HAP-1 (cell line): Measurements from ENCODE around the gene IRF6.
A peak's percentile ranks its signal among the peaks of the same experiment; 100 is the strongest.

Source experiments
- DNase-seq, 2 experiments: peaks; one replicate each; pipeline ENCODE4 v3.0.0-alpha.2; 2016 to 2020; ENCODE audit warnings: low spot score in 2 of 2
- H3K27me3 ChIP-seq: fragments of 250-450 bp; sonication (Bioruptor Pico); 2 replicates; pipeline ENCODE4 v1.5.1; 2020; ENCODE audit warnings: low read depth, mild to moderate bottlenecking, moderate library complexity
- H3K36me3 ChIP-seq: fragments of 250-450 bp; sonication (Bioruptor Pico); replicated peaks from 2 replicates; pipeline ENCODE4 v1.5.1; 2020; ENCODE audit warnings: mild to moderate bottlenecking
- H3K4me1 ChIP-seq: fragments of 250-450 bp; sonication (Bioruptor Pico); 2 replicates; pipeline ENCODE4 v1.5.1; 2020; ENCODE audit warnings: mild to moderate bottlenecking
- H3K4me3 ChIP-seq: fragments of 250-450 bp; sonication (Bioruptor Pico); 2 replicates; pipeline ENCODE4 v1.5.1; 2020; ENCODE audit warnings: mild to moderate bottlenecking, moderate library complexity
- H3K9me3 ChIP-seq: fragments of 250-450 bp; sonication (Bioruptor Pico); 2 replicates; pipeline ENCODE4 v1.5.1; 2020; ENCODE audit warnings: mild to moderate bottlenecking, moderate library complexity
- in situ Hi-C: fragments of 300-500 bp; cut with MboI; formaldehyde crosslinking; loops from 3 replicates; pipeline ENCODE4 v1.14.3; 2020; ENCODE audit warnings: low sequenced_read_pairs, inconsistent platforms, mixed read lengths

Gene IRF6

DNA sequence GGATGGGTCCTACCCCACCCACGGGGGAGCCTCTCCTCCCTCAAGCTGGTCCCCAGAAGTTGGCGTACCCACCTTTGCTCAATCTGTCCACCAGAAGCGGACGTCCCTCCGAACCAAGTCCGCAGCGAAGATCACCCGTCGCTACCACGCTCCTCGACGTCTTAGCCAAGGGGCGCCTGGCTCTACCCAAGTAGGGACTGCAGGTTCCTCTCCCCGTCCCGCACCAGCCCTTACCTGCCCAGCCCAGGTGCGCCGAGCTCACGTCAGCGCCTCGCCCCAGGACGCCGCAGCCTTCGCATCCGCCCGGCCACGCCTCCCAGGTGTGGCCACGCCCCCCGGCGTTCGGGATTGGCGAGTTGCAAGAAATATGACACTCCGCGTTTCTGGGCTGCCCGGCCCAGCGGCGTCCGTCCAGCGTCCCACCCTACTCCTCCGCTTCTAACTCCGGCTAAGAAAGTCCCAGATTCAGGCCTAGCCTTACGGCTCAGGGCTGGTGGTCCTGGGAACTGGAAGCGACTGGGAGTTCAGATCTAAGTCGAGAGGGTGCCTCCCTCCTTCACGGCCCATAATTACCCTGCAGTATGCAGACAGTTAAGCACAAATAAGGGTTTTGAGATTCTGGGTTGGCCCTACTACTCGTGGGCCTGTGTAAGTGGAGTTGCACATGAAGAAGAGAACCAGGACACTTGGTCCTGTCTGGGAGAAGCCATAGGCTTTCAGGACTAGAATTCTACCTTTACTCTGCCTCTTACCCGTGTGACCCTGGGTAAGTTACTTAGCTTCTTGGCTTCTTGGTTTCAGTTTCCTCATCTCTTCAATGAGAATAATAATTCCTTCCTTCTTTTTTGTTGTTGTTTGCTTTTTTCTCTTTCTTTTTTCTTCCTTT, at the start of gene IRF6:
TSS of gene IRF6 (minus strand) at position 268 of the 886 bp plus-strand sequence. CDS start 4,729 bp downstream, outside the sequence.
- DNase-seq = no peak
- no peak within 1 kb of the TSS for H3K4me3 ChIP-seq

DNA sequence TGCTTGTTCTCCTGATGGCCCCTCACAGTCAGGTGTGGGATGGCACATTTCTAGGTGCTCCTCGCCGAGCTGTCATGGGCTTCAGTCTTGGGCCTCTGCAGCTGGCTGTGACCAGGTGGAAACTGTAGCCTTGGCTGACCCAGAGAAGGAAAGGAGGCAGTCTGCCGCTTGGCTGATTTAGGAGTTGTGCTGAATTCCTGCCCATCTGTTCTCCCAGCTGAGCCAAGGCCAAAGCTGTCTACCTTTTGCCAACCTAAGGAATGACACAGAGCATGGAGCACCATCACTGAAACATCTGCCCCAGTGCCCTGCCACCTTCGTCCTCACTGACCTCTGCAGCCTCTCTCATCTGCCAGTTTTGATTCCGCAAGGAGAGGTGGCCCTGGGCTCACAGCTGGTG, 49.7 kb upstream of the IRF6 start:
- in situ Hi-C loops = loop anchor here (25.0 kb wide), 2 partner anchors 282 to 457 kb away; no protein-coding TSS in a partner anchor

More for the DNA sequence above, at the start of gene IRF6:
- Histone ChIP-seq H3K27me3 (no peaks in the 10 kb centered on the region; the same call in 1 of the 2 replicates), H3K36me3 (no peaks in the 10 kb centered on the region), H3K4me1 (no peaks in the 10 kb centered on the region), H3K9me3 (no peaks in the 10 kb centered on the region)
- in situ Hi-C loops = no loop called here

DNA sequence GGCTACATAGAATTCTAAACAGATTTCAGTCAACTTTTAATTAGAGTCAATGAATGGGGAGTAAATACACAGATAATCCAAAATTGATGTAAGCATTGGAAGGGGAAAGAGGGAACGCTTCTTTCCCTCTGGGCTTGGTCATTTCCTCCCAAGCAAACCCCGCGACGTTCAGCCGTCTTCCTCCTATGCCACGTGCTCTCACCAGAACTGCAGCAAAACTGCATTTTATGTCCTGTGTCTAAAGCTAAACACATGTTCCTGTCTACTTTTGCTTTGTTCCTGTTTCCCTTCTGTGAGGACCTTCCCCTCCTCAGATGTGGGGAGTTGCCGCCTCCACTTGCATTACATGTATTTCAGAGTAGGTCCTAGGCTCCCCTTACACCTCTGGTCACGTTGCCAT, 49.1 kb upstream of the IRF6 start:
- peaks cover 33% of the 10 kb centered on the region for H3K36me3 ChIP-seq
- in situ Hi-C loops = loop anchor here (25.0 kb wide), 2 partner anchors 282 to 457 kb away; no protein-coding TSS in a partner anchor
- no peak for DNase-seq
- no peaks in the 10 kb centered on the region for H3K9me3 ChIP-seq
- H3K27me3 ChIP-seq = no peaks in the 10 kb centered on the region
- H3K4me1 ChIP-seq = peaks cover 3% of the 10 kb centered on the region
- H3K4me3 ChIP-seq = no peak overlapping the region

More for the DNA sequence above, 49.7 kb upstream of the IRF6 start:
- H3K4me1 ChIP-seq = no peaks in the 10 kb centered on the region
- peaks cover 32% of the 10 kb centered on the region for H3K36me3 ChIP-seq
- DNase-seq = no peak
- H3K9me3 ChIP-seq = no peaks in the 10 kb centered on the region
- H3K27me3 ChIP-seq = no peaks in the 10 kb centered on the region
- no peak overlapping the region for H3K4me3 ChIP-seq

DNA sequence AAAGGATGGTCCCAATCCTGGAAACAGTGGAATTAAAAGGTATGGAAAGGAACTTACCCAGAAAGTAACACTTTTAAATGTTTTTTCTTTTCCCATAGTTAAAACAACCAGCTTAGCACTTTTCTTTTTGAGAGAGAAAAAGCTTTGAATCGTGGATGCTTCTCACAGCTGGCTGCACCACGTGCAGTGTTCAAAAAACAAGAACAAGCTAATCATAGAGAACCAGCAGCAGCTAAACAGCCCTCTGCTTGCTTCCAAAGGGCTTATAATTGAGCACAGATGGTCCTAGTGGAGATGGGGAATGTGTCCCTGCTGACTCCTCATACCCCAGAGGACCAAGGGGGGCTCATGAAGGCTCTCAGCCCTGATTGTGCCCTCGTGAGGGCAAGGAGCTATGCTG, 48.3 kb upstream of the IRF6 start:
- in situ Hi-C loops = loop anchor here (25.0 kb wide), 2 partner anchors 283 to 458 kb away; no protein-coding TSS in a partner anchor
- H3K36me3 ChIP-seq = peaks cover 33% of the 10 kb centered on the region

DNA sequence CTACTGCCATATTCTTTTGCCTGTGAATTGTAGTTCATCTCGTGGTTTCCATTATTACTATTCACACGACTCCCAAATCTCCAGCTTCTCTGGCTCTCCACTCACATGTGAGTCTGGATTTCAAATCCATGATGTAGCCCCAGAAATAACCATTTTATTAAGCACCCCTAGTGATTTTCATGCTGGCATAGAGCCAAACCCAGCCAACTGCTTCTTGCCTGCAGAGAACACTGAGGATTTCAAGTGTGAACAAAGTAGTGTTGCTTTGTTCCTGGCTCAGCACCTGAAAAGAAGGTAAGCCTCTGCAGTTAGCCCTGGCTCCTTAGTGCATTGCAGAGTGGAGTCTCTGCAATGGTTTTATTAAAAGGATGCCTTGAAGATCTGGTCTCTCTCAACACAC, 47.7 kb upstream of the IRF6 start:
- Histone ChIP-seq H3K4me1 (peaks cover 5% of the 10 kb centered on the region), H3K9me3 (no peaks in the 10 kb centered on the region), H3K4me3 (no peak overlapping the region), H3K27me3 (no peaks in the 10 kb centered on the region), H3K36me3 (peaks cover 33% of the 10 kb centered on the region)
- in situ Hi-C loops = loop anchor here (25.0 kb wide), 2 partner anchors 284 to 459 kb away; no protein-coding TSS in a partner anchor
- DNase-seq = no peak

More for the DNA sequence above, 48.3 kb upstream of the IRF6 start:
- no peak for DNase-seq
- Histone ChIP-seq H3K9me3 (no peaks in the 10 kb centered on the region), H3K27me3 (no peaks in the 10 kb centered on the region), H3K4me3 (no peak overlapping the region), H3K4me1 (peaks cover 5% of the 10 kb centered on the region)

DNA sequence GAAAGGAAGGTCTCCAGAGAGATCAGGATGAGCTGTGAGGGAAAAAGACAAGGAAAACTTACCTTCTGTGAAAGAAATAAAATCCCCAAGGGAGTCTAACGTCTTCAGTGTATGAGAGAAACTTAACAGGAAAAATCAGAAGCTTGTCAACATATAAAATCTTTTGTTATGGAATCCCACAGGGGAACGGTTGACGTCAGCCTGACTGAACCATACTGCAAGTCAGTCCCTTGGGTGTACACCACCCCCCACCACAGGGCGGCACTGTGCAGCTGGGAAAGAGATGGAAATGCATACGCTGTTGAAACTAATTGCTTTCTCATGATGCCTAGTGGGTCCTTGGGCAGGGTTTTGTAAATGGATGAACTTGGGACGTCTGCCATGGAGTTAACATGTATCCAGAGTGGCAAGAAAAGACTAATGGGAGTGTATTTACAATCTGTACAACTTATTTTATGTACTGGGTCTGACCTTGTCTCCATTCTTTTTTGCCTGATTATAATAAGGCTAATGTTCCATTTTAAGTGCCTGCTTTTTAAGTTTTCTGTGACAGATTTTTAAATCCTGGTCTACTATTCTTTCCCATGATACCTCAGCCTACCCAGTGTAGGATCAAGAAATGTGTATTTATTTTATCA, 44.5 kb upstream of the IRF6 start:
- H3K4me1 ChIP-seq = peaks cover 8% of the 10 kb centered on the region
- no peaks in the 10 kb centered on the region for H3K9me3 ChIP-seq
- H3K4me3 ChIP-seq = no peak overlapping the region
- H3K36me3 ChIP-seq = peaks cover 48% of the 10 kb centered on the region
- peak; percentile 79 to 90 for DNase-seq
- in situ Hi-C loops = loop anchor here (25.0 kb wide), 2 partner anchors 287 to 462 kb away; no protein-coding TSS in a partner anchor
- no peaks in the 10 kb centered on the region for H3K27me3 ChIP-seq

DNA sequence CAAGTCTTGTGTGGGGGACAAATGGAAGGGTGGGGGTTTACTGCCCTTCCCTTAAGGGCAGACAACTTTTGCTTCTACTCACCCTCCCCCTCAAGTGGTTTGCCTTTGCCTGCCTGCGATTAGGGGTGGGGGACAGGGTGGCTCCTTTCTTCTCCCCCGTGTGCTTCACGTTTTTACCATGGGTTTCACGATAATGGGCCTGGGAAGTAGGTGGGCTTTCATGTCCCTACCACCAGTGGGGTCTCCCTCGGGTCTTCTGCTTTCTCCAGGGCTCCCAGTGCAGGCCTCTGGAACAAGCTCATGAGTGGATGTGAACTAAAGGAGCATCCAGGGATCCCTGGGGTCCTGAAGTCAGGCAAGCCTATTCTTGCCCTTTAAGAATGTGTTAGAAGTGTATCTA, 43.4 kb upstream of the IRF6 start:
- no peaks in the 10 kb centered on the region for H3K27me3 ChIP-seq
- H3K4me3 ChIP-seq = no peak overlapping the region
- peaks cover 48% of the 10 kb centered on the region for H3K36me3 ChIP-seq
- H3K9me3 ChIP-seq = no peaks in the 10 kb centered on the region
- DNase-seq = no peak
- in situ Hi-C loops = no loop called here
- H3K4me1 ChIP-seq = peaks cover 13% of the 10 kb centered on the region

DNA sequence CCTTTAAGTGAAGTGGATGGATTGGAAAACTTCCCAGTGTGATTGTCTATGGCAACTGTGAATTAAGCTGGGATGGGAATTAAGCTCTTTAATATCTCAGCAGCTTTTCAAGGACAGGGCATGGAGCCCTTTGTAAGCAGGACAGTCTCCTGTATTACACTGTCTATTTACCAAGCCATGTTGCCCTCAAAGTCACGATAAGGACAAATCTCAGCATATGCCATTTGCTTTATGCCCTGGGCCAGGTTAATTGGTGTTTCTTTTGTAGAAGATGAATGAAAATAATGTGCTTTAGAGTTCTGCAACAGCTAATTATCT, 39.4 kb upstream of the IRF6 start:
- in situ Hi-C loops = no loop called here
- no peaks in the 10 kb centered on the region for H3K9me3 ChIP-seq
- DNase-seq = peak in 1 of 2 experiments; percentile 34
- H3K4me1 ChIP-seq = peaks cover 13% of the 10 kb centered on the region
- H3K4me3 ChIP-seq = no peak overlapping the region
- no peaks in the 10 kb centered on the region for H3K27me3 ChIP-seq
- H3K36me3 ChIP-seq = peaks cover 50% of the 10 kb centered on the region

DNA sequence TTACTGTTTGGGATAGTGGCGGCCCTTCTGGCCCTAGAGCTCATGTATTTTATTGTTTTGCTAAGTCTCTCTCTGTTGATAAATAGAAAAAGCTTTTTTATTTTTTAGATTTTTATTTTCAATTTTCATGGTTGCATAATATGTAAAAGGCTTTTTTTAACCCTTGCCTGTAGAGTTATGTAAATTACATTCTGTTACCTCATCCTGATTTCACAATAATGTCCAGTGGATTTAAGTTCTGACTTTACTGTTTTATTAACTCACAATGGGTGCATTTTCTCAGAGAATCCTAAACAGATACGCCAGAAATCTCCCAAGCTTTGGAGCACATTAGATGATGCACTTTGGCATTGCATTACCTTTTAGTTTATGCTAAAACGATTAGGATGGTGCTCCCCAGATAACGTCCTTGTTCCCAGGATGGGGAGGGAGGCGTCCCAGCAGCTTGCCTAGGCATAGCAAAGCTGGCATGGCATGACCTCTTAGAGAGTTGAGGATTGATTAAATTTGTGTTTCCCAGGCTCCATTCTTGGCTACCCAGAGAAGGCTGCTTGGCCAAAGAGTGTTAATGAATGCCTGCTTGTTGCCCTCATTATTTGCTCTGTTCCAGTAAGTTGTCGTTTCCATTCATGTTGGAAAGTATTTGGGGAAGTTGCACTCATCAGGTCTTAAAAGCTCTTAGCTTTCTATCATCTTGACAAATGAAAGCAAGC, 38.9 kb upstream of the IRF6 start:
- Histone ChIP-seq H3K4me1 (peaks cover 8% of the 10 kb centered on the region), H3K4me3 (no peak overlapping the region), H3K27me3 (no peaks in the 10 kb centered on the region), H3K9me3 (no peaks in the 10 kb centered on the region), H3K36me3 (peaks cover 56% of the 10 kb centered on the region)
- DNase-seq = peak in 1 of 2 experiments; percentile 42
- in situ Hi-C loops = no loop called here

DNA sequence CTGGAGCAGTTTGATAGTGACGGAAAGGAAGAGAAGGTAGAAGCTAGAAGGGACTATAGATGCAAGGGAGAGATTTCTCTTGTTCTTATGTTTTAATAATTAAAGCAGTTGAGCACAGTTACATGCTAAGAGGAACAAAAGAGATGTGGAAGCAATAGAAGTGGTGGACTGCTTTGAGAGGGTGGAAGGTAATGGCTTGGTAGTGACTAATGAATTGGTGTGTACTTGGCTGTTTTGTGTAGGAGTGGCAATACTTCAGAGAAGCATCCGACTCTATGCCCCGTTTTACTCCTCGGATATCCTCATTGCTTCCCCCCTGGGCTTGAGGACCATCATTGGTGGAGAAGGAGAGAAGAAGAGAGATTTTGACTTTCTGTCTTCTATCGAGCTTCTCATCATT, 34.7 kb upstream of the IRF6 start:
- Histone ChIP-seq H3K4me1 (peaks cover 5% of the 10 kb centered on the region), H3K4me3 (no peak overlapping the region), H3K9me3 (no peaks in the 10 kb centered on the region), H3K27me3 (no peaks in the 10 kb centered on the region), H3K36me3 (peaks cover 80% of the 10 kb centered on the region)
- in situ Hi-C loops = no loop called here
- DNase-seq = no peak

DNA sequence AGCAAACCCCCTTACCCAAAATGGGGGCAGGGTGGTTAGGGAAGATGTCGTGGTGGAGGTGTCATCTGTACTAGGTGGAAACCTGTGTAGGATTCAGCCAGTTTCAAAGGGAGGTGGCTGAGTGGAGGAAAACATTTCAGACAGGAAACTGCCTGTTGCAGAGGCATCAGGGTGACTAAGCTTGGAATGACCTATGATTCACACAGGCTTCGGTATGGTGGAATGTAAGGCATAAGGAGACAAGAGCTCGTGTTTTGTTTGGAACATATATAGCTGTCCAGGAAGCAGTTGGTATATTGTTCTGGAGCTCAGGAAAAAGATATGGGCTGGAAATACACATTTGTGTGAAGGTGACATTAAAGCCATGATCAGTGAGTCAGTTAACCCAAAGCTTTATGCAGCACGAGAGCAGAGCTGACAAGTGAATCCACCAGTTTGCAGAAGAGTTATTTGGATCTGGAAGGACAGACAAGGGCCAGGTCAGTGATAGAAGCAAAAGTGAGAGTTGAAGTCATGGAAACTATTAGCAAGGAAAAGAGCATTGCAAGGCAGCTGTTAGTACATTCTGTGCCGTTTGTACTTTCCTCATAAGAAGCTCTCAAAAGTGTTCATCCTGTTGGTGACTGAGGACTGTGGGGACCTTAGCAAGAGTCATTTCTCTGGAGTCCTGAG, 34.1 kb upstream of the IRF6 start:
- Histone ChIP-seq H3K27me3 (no peaks in the 10 kb centered on the region), H3K4me1 (peaks cover 4% of the 10 kb centered on the region), H3K36me3 (peaks cover 86% of the 10 kb centered on the region), H3K4me3 (no peak overlapping the region), H3K9me3 (no peaks in the 10 kb centered on the region)
- in situ Hi-C loops = no loop called here
- DNase-seq = no peak

DNA sequence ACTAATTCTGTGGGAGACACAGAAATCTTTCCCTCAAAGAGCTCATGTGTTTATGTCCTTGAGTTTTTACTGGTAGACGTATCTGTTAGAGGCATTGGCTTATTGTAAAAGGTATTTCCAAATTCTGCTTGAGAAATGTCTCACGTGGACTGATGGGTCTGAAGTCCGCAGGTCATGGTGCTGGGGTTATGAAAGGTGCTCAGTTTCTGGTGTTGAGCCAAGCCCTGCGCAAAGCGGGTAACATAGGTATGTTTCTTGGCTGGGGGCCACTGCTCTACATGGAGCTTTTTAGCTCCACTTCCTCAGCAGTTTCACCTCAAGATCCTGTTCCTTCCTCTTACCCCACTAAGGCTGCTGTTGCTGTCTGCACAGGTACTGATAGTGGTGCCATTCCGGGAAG, 32.6 kb upstream of the IRF6 start:
- no peak for DNase-seq
- Histone ChIP-seq H3K27me3 (no peaks in the 10 kb centered on the region), H3K4me3 (no peak overlapping the region), H3K4me1 (no peaks in the 10 kb centered on the region), H3K36me3 (peaks cover 95% of the 10 kb centered on the region), H3K9me3 (no peaks in the 10 kb centered on the region)
- in situ Hi-C loops = no loop called here

DNA sequence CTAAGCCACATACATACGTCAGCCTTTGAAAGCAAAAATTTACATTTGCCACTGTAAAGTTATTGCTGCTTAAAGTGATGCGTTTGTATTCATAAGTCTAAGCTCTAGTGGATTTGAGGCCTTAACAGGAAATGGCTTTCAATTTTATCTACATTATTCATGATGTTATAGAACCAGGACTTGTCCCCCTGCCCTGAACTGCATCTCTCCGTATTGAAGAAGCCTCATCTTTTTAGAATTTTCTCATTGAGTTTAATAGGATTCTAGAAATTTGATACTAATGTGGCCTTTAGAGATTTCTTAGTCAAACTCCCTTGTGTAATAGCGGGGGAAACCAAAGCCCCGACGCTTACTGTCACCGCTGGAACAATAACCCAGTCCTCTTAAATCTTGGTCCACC, 31.7 kb upstream of the IRF6 start:
- in situ Hi-C loops = no loop called here
- H3K4me3 ChIP-seq = no peak overlapping the region
- no peak for DNase-seq
- peaks cover 95% of the 10 kb centered on the region for H3K36me3 ChIP-seq
- no peaks in the 10 kb centered on the region for H3K4me1 ChIP-seq
- no peaks in the 10 kb centered on the region for H3K27me3 ChIP-seq
- H3K9me3 ChIP-seq = no peaks in the 10 kb centered on the region
